HG03571 (cell line): ENCODE data around the gene FAM174B.
"Not testable (repeated sequence)": the region's sequence is repeated elsewhere in the genome, so short reads cannot be mapped to it uniquely, and the experiment has no call there.

Source experiments
- ATAC-seq: cut with Tn5 transposase; IDR thresholded peaks from one replicate; pipeline ENCODE4 v1.9.1; 2021; ENCODE audit not compliant: unreplicated experiment

The FAM174B gene

GRCh38 chr15:92619145-92620101, 36.2 kb downstream of the FAM174B start:
- ATAC-seq = no peak

- no peak for ATAC-seq
Measured at GRCh38 chr15:92617549-92618520, 37.7 kb downstream of the FAM174B start.

- ATAC-seq = no peak
Measured at GRCh38 chr15:92616621-92617548, 38.7 kb downstream of the FAM174B start.

- no peak for ATAC-seq
Measured at GRCh38 chr15:92614791-92615785, 40.5 kb downstream of the FAM174B start.

GRCh38 chr15:92614301-92614700, 41.3 kb downstream of the FAM174B start:
- no peak for ATAC-seq

- no peak for ATAC-seq
Measured at GRCh38 chr15:92613841-92614240, 41.7 kb downstream of the FAM174B start.

- no peak for ATAC-seq
Measured at GRCh38 chr15:92612891-92613290, 42.7 kb downstream of the FAM174B start.

- no peak for ATAC-seq
Measured at GRCh38 chr15:92611995-92612745, 43.4 kb downstream of the FAM174B start.

GRCh38 chr15:92611150-92611549, 44.4 kb downstream of the FAM174B start:
- ATAC-seq = no peak

- no peak for ATAC-seq
Measured at GRCh38 chr15:92610101-92610520, 45.5 kb downstream of the FAM174B start.

GRCh38 chr15:92608866-92609700, 46.5 kb downstream of the FAM174B start:
- ATAC-seq = no peak

- ATAC-seq = not testable (repeated sequence)
Measured at GRCh38 chr15:92606836-92607150, 48.8 kb downstream of the FAM174B start.

- ATAC-seq = no peak
Measured at GRCh38 chr15:92606126-92606835, 49.3 kb downstream of the FAM174B start.

GRCh38 chr15:92605225-92605944, 50.2 kb downstream of the FAM174B start:
- ATAC-seq = no peak

GRCh38 chr15:92603743-92604470, 51.7 kb downstream of the FAM174B start:
- ATAC-seq = no peak

GRCh38 chr15:92603278-92603677, 52.3 kb downstream of the FAM174B start:
- no peak for ATAC-seq
